Measurements from ENCODE around the gene UHRF2. TPM values are rescaled to one million over a fixed set of nuclear protein-coding genes. Genes with fewer than 3 reads are reported as not detected.

The UHRF2 gene
- total RNA-seq, 5 donors from 2014 or later (not counting 1 experiment from before 2014, with no cell fraction given) = 92.7 to 125 (median 96.2) TPM

DNA sequence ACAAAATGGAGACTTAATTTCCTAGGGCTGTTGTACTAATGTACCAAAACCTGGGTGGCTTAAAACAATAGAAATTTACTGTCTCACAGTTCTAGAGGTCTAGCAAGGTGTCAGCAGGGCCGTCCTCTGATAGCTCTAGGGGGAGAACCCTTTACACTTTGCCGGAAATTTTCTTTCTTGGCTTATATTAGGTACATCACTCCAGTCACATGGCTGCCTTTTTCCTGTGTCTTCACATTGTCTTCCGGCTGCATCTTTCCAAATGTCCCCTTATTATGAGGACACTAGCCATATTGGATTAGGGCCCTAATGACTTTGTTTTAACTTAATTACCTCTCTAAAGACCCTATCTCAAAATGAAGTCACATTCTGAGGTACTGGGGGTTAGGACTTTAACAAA is 5.8 kb downstream of the UHRF2 start:
- Mint-ChIP-seq H3K9me3 (no peaks in the 10 kb centered on the region), H3K4me1 (peaks cover 75 to 81% (median 77%) of the 10 kb centered on the region in 3 donors), H3K36me3 (peaks cover 38% of the 10 kb centered on the region), H3K27ac (peak overlapping the region in 1 of 2 donors; percentile 20), H3K27me3 (no peaks in the 10 kb centered on the region), H3K4me3 (peak overlapping the region in 1 of 3 donors; percentile 18)
- ChIA-PET CTCF (no interaction called here), POLR2A (no interaction called here)
- no peak overlapping the region for H3K27ac ChIP-seq (ENCODE audit: low read length)
- peaks cover 4 to 7% of the 10 kb centered on the region in 2 donors for H3K36me3 ChIP-seq (ENCODE audit: control insufficient read depth in 2 of 2, extremely low read depth in 1 of 2, insufficient read depth in 1 of 2, low read length in 1 of 2)
- peaks cover 27% of the 10 kb centered on the region in 2 experiments for H3K4me1 ChIP-seq (ENCODE audit: control insufficient read depth in 1 of 2, extremely low read depth in 1 of 2, insufficient read depth in 2 of 2, low read length in 2 of 2)
- no peak overlapping the region for H3K4me3 ChIP-seq (ENCODE audit: control insufficient read depth in 1 of 2, extremely low read depth in 1 of 2, low read length in 1 of 2)
- ATAC-seq (replicated peaks in 1 of 4) = no peak
- no peaks in the 10 kb centered on the region for H3K27me3 ChIP-seq (replicated peaks in 1 of 2; ENCODE audit: control insufficient read depth in 2 of 2, extremely low read depth in 1 of 2, insufficient read depth in 2 of 2, low read length in 1 of 2)
- DNase-seq = peak in 1 of 35 experiments; percentile 21
- 67% methylated on average over 1 of the region's 3 CpGs for WGBS (ENCODE audit: insufficient coverage)
- no peaks in the 10 kb centered on the region for H3K9me3 ChIP-seq

DNA sequence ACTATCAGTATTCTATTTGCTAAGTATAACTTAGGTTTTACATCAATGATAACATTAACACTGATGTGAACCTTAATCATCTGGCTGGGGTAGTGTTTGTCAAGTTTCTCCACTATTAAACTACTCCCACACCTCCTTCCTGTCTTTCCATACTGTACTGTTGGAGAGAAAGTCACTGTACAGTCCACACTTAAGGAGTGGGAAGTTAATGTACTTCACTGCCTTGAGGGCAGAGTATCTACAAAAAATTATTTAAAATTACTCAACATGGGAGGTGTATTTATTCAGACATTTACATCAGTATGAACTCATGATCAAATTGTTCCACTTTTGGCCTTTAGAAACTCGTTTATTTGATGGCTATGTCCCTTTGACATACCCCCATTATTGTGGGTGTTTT is 11.9 kb downstream of the UHRF2 start:
- ATAC-seq (replicated peaks in 1 of 4) = no peak
- ChIA-PET CTCF (no interaction called here), POLR2A (interaction anchor here (0.6 to 1.6 kb wide), 2 partner anchors 11 to 60 kb away, joined by 3 to 7 read pairs; partner anchors contain the start of gene UHRF2 (in 1 of the 2))
- Mint-ChIP-seq H3K4me1 (peaks cover 73 to 83% (median 79%) of the 10 kb centered on the region in 3 donors), H3K36me3 (peaks cover 44% of the 10 kb centered on the region), H3K27me3 (no peaks in the 10 kb centered on the region), H3K4me3 (no peak overlapping the region), H3K27ac (peak overlapping the region; percentile 39 to 52), H3K9me3 (no peaks in the 10 kb centered on the region)
- Histone ChIP-seq H3K27me3 (replicated peaks in 1 of 2; ENCODE audit: control insufficient read depth in 2 of 2, extremely low read depth in 1 of 2, insufficient read depth in 2 of 2, low read length in 1 of 2) (no peaks in the 10 kb centered on the region), H3K4me1 (ENCODE audit: control insufficient read depth in 1 of 2, extremely low read depth in 1 of 2, insufficient read depth in 2 of 2, low read length in 2 of 2) (peaks cover 9 to 25% of the 10 kb centered on the region in 2 experiments), H3K9me3 (no peaks in the 10 kb centered on the region), H3K27ac (ENCODE audit: low read length) (no peak overlapping the region), H3K4me3 (ENCODE audit: control insufficient read depth in 1 of 2, extremely low read depth in 1 of 2, low read length in 1 of 2) (no peak overlapping the region), H3K36me3 (ENCODE audit: control insufficient read depth in 2 of 2, extremely low read depth in 1 of 2, insufficient read depth in 1 of 2, low read length in 1 of 2) (peaks cover 0 to 10% of the 10 kb centered on the region in 2 donors)
- DNase-seq = no peak
- WGBS (ENCODE audit: insufficient coverage) = no CpG with 5 or more reads among the region's 1 CpG

DNA sequence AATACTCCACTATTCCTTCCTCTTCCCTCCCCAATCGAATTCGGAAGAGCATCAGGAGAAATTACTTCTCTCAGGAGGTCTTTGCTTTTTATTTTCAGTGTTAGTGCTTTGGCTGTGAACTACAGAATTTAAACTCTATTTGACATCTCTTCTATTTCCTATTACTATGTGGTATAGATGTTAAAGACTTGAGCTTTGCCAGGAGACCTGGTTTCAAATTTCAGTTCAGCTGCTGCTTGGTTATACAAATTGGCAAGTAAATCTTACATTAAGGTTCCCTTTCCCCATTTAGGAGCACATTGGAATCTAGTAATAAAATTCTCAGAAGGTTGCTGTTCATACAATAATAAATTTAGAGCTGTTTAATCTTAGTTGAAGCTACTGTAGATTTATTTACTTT is 13.1 kb downstream of the UHRF2 start:
- H3K36me3 Mint-ChIP-seq = peaks cover 40% of the 10 kb centered on the region
- Histone ChIP-seq H3K9me3 (no peaks in the 10 kb centered on the region), H3K4me3 (ENCODE audit: control insufficient read depth in 1 of 2, extremely low read depth in 1 of 2, low read length in 1 of 2) (no peak overlapping the region), H3K27me3 (replicated peaks in 1 of 2; ENCODE audit: control insufficient read depth in 2 of 2, extremely low read depth in 1 of 2, insufficient read depth in 2 of 2, low read length in 1 of 2) (no peaks in the 10 kb centered on the region), H3K36me3 (ENCODE audit: control insufficient read depth in 2 of 2, extremely low read depth in 1 of 2, insufficient read depth in 1 of 2, low read length in 1 of 2) (peaks cover 0 to 10% of the 10 kb centered on the region in 2 donors), H3K27ac (ENCODE audit: low read length) (no peak overlapping the region), H3K4me1 (ENCODE audit: control insufficient read depth in 1 of 2, extremely low read depth in 1 of 2, insufficient read depth in 2 of 2, low read length in 2 of 2) (peaks cover 9 to 26% of the 10 kb centered on the region in 2 experiments)
- no peak overlapping the region for H3K4me3 Mint-ChIP-seq
- peaks cover 76 to 82% (median 81%) of the 10 kb centered on the region in 3 donors for H3K4me1 Mint-ChIP-seq
- ATAC-seq (replicated peaks in 1 of 4) (no peak), DNase-seq (no peak)
- POLR2A ChIA-PET = interaction anchor here (0.9 to 3.2 kb wide), 3 partner anchors 12 to 330 kb away, joined by 4 to 18 read pairs (median 4); partner anchors contain the start of gene UHRF2 (in 1 of the 2)
- peak overlapping the region in 1 of 2 donors; percentile 30 for H3K27ac Mint-ChIP-seq
- H3K27me3 Mint-ChIP-seq = no peaks in the 10 kb centered on the region
- CTCF ChIA-PET = interaction anchor here (0.6 to 1.3 kb wide), 3 partner anchors 9 to 245 kb away, joined by 3 to 4 read pairs (median 4); partner anchors contain the start of gene UHRF2 (in 1 of the 2)
- H3K9me3 Mint-ChIP-seq = no peaks in the 10 kb centered on the region
- WGBS (ENCODE audit: insufficient coverage) = no CpG with 5 or more reads among the region's 2 CpGs

DNA sequence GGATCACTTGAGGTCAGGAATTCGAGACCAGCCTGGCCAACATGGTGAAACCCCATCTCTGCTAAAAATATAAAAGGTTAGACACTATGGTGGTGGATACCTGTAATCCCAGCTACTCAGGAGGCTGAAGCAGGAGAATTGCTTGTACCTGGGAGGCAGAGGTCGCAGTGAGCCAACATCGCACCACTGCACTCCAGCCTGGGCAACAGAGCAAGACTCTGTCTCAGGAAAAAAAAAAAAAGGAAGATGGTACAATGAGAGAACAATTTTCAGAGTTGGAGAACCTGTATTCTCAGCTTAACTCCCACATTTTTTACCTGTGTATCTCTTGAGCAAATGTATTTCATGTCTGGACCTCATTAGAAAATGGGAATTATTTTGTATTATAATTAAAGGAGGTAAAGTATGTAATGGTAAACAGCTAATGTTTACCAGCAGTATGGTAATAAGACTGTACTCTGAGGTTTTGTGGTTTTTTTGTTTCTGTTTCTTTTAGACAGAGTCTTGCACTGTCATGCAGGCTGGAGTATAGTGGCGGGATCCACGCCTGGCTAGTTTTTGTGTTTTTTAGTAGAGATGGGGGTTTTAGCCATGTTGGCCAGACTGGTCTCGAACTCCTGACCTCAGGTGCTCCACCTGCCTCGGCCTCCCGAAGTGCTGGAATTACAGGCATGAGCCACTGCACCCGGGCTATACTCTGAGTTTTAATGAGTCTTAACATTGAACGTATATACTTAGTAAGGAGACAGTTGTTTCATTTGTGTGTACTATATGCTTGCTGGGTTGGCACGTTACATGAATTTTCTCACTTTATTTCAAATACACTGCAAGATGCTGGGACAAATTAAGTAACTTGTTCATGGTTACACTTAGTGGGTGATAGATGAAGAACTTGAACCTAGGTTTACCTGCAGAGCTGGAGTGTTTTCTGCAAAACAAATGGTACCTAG is 16.2 kb downstream of the UHRF2 start:
- CTCF ChIA-PET = interaction anchor here in 1 of 2 donors (0.7 to 1.0 kb wide), 2 partner anchors 16 to 73 kb away, joined by 3 to 5 read pairs; partner anchors contain the start of gene UHRF2
- H3K36me3 Mint-ChIP-seq = peaks cover 29% of the 10 kb centered on the region

DNA sequence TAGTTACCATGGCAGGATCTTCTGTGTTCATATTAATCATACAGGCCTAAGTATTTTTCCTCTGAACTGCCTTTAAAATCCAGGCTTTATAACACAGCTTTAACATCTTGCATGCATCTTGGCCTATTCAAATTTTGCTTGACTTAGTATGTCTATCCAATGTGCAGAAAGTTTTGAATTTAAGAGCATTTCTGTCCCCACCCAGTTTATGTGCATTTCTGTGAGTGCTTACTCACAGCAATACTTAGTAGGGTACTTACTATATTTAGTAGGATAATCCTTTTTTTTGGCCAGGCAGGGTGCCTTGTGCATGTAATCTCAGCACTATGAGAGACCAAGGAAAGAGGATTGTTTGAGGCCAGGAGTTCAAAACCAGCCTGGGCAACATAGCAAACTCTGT is 18.0 kb downstream of the UHRF2 start:
- H3K27me3 ChIP-seq (replicated peaks in 1 of 2; ENCODE audit: control insufficient read depth in 2 of 2, extremely low read depth in 1 of 2, insufficient read depth in 2 of 2, low read length in 1 of 2) = no peaks in the 10 kb centered on the region
- DNase-seq = no peak
- Mint-ChIP-seq H3K4me1 (peaks cover 69 to 81% (median 80%) of the 10 kb centered on the region in 3 donors), H3K27ac (peak overlapping the region; percentile 63 to 85), H3K9me3 (no peaks in the 10 kb centered on the region), H3K36me3 (peaks cover 23% of the 10 kb centered on the region), H3K27me3 (no peaks in the 10 kb centered on the region), H3K4me3 (peak overlapping the region in 1 of 3 donors; percentile 8)
- CTCF ChIA-PET = interaction anchor here (0.6 to 1.5 kb wide), 3 partner anchors 16 to 137 kb away, joined by 3 to 5 read pairs (median 4); no protein-coding TSS in a partner anchor
- H3K4me3 ChIP-seq (ENCODE audit: control insufficient read depth in 1 of 2, extremely low read depth in 1 of 2, low read length in 1 of 2) = no peak overlapping the region
- H3K9me3 ChIP-seq = no peaks in the 10 kb centered on the region
- H3K27ac ChIP-seq (ENCODE audit: low read length) = no peak overlapping the region
- peaks cover 14 to 34% of the 10 kb centered on the region in 2 experiments for H3K4me1 ChIP-seq (ENCODE audit: control insufficient read depth in 1 of 2, extremely low read depth in 1 of 2, insufficient read depth in 2 of 2, low read length in 2 of 2)
- H3K36me3 ChIP-seq (ENCODE audit: control insufficient read depth in 2 of 2, extremely low read depth in 1 of 2, insufficient read depth in 1 of 2, low read length in 1 of 2) = peaks cover 4 to 13% of the 10 kb centered on the region in 2 donors
- POLR2A ChIA-PET = interaction anchor here in 1 of 2 donors (2.1 kb wide), 1 partner anchor 18 kb away, joined by 24 read pairs; the partner anchor contains the start of gene UHRF2
- no peak for ATAC-seq (replicated peaks in 1 of 4)

More for the DNA sequence above, 16.2 kb downstream of the UHRF2 start:
- peak in 2 of 35 experiments; percentile 20 to 45 for DNase-seq
- Mint-ChIP-seq H3K4me3 (peak overlapping the region; percentile 47 to 59 (median 58)), H3K9me3 (no peaks in the 10 kb centered on the region), H3K27me3 (no peaks in the 10 kb centered on the region), H3K4me1 (peaks cover 82 to 88% (median 85%) of the 10 kb centered on the region in 3 donors), H3K27ac (peak overlapping the region; percentile 79 to 85)
- Histone ChIP-seq H3K4me1 (ENCODE audit: control insufficient read depth in 1 of 2, extremely low read depth in 1 of 2, insufficient read depth in 2 of 2, low read length in 2 of 2) (peaks cover 14 to 30% of the 10 kb centered on the region in 2 experiments), H3K27ac (ENCODE audit: low read length) (peak overlapping the region; percentile 47), H3K9me3 (no peaks in the 10 kb centered on the region), H3K36me3 (ENCODE audit: control insufficient read depth in 2 of 2, extremely low read depth in 1 of 2, insufficient read depth in 1 of 2, low read length in 1 of 2) (peaks cover 0 to 9% of the 10 kb centered on the region in 2 donors), H3K4me3 (ENCODE audit: control insufficient read depth in 1 of 2, extremely low read depth in 1 of 2, low read length in 1 of 2) (no peak overlapping the region), H3K27me3 (replicated peaks in 1 of 2; ENCODE audit: control insufficient read depth in 2 of 2, extremely low read depth in 1 of 2, insufficient read depth in 2 of 2, low read length in 1 of 2) (no peaks in the 10 kb centered on the region)
- ATAC-seq (replicated peaks in 1 of 4) = peak; percentile 73 to 83 (median 74)
- POLR2A ChIA-PET = interaction anchor here (0.6 to 2.1 kb wide), 3 partner anchors 16 to 44 kb away, joined by 8 to 24 read pairs (median 9); partner anchors contain the start of gene UHRF2 (in 1 of the 2)
- 26% methylated on average over 4 of the region's 11 CpGs for WGBS (ENCODE audit: insufficient coverage)

DNA sequence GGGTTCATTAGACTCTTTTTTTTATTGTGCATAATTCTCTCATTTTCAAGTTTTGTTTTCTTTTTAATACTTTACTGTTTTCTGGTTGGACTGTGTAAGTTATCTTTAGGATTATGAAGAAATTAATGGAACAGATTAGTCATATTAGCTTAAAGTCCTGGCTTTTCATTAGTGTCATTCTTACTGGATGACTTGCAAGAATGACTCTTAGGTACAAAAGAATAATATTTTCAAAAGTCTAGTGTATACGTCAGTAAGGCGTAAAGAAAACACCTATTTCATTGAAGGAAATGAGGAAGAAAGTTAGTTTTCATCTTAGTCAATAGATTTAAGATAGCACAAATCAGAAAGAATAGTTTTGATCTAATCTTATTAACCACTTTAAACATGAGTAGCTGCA is 20.4 kb downstream of the UHRF2 start:
- Mint-ChIP-seq H3K4me3 (no peak overlapping the region), H3K36me3 (peaks cover 27% of the 10 kb centered on the region), H3K4me1 (peaks cover 66 to 80% (median 79%) of the 10 kb centered on the region in 3 donors), H3K27me3 (no peaks in the 10 kb centered on the region), H3K9me3 (no peaks in the 10 kb centered on the region), H3K27ac (peak overlapping the region in 1 of 2 donors; percentile 50)
- POLR2A ChIA-PET = interaction anchor here (0.6 to 1.0 kb wide), 2 partner anchors 10 to 27 kb away, joined by 4 to 9 read pairs; no protein-coding TSS in a partner anchor
- CTCF ChIA-PET = no interaction called here
- Histone ChIP-seq H3K4me1 (ENCODE audit: control insufficient read depth in 1 of 2, extremely low read depth in 1 of 2, insufficient read depth in 2 of 2, low read length in 2 of 2) (peaks cover 17 to 38% of the 10 kb centered on the region in 2 experiments), H3K4me3 (ENCODE audit: control insufficient read depth in 1 of 2, extremely low read depth in 1 of 2, low read length in 1 of 2) (no peak overlapping the region), H3K27ac (ENCODE audit: low read length) (no peak overlapping the region), H3K36me3 (ENCODE audit: control insufficient read depth in 2 of 2, extremely low read depth in 1 of 2, insufficient read depth in 1 of 2, low read length in 1 of 2) (peaks cover 4 to 20% of the 10 kb centered on the region in 2 donors), H3K27me3 (replicated peaks in 1 of 2; ENCODE audit: control insufficient read depth in 2 of 2, extremely low read depth in 1 of 2, insufficient read depth in 2 of 2, low read length in 1 of 2) (no peaks in the 10 kb centered on the region), H3K9me3 (no peaks in the 10 kb centered on the region)
- no peak for ATAC-seq (replicated peaks in 1 of 4)
- DNase-seq = no peak
- WGBS (ENCODE audit: insufficient coverage) = no CpG with 5 or more reads among the region's 2 CpGs
